ENCODE results near the gene SERPINB2.
"Not testable (repeated sequence)": the region's sequence is repeated elsewhere in the genome, so short reads cannot be mapped to it uniquely, and the experiment has no call there.

Gene SERPINB2

DNA sequence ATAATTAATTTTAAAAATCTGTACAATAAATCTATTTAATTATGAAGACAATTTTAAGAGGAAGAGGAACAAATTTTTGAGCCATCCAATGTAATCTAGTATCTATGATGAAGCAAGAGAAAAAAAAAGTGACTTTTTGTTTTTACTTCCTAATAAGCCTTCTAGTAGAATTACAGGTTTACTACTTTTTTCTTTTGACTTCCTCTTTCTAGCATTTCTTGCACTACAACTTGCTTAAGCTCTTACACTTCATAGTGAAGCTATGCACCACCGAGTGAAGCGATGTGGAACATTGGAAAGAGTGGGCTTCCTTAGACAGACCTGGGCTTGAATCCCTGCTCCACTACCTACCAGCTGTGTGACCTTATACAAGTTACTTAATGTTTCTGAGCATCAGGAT, 2.1 kb downstream of the SERPINB2 start:
- DNase-seq: no peak

GRCh38 chr18:63890237-63890949, 2.9 kb downstream of the SERPINB2 start:
- DNase-seq: no peak

- DNase-seq: no peak
Measured at GRCh38 chr18:63890950-63891304, 3.4 kb downstream of the SERPINB2 start.

GRCh38 chr18:63892566-63892965, 5.1 kb downstream of the SERPINB2 start:
- no peak for DNase-seq

GRCh38 chr18:63894106-63894772, 6.7 kb downstream of the SERPINB2 start:
- no peak for DNase-seq

DNA sequence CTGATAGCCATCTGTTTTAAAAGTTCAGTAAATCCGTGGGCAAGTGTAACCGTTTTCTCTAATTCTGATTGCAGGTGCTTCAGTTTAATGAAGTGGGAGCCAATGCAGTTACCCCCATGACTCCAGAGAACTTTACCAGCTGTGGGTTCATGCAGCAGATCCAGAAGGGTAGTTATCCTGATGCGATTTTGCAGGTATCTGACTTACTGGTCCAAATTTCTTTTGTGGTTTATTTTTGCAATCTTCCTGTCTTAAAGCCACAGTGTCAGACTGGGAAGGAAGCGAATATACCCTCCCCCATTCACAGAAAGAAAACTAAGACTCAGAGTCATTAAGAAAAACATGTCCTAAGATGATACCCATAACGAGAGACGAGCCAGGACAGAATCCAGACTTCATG, 7.7 kb downstream of the SERPINB2 start:
- DNase-seq: no peak

DNA sequence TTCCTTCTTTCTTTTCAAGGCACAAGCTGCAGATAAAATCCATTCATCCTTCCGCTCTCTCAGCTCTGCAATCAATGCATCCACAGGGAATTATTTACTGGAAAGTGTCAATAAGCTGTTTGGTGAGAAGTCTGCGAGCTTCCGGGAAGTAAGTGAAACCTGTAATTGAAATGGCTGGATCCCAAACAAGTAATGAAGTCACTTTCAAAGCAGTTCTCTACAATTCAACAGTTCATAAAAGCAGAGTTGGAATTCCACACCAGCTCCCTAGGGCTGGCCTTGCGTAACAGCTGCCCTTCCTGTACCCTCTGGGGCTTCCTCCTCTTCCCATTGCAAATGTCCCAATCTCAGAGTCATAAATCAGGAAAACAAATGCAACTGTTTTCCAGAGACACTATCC, 9.6 kb downstream of the SERPINB2 start:
- DNase-seq: no peak

- DNase-seq: no peak
Measured at GRCh38 chr18:63899206-63899605, 11.7 kb downstream of the SERPINB2 start.

DNA sequence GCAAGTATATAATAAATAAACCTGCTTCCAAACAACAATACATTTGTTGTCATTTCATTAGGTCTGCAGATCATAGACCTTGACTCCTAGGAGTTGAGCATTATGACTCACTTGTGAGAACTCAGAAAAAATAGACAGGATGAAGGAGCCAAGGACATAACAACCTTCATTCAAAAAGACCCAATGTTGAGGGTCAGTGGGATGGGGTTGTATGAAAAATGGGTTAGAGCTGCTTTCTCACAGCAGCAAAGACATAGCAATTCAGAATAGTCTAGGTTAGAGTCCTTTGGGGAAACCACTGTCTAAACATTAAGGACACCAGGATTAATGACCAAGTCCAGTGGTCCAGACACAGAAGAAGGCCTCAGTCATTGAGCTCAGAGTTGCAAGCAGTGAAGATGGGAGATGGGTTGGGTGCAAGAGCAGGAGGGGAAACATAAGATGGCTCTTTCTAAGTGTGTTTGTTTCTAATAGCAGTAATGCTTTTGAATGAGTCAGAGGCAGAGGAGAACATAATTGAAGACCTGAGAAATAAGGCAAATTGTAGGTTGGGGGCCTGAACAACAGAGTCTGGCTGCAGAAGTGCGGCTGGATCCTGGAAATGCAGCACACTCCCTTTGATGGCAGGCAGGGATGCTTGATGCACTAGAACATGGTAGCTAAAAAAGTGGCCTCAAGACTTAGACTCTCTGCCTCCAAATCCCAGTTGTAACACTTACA, 16.5 kb downstream of the SERPINB2 start:
- no peak for DNase-seq

DNA sequence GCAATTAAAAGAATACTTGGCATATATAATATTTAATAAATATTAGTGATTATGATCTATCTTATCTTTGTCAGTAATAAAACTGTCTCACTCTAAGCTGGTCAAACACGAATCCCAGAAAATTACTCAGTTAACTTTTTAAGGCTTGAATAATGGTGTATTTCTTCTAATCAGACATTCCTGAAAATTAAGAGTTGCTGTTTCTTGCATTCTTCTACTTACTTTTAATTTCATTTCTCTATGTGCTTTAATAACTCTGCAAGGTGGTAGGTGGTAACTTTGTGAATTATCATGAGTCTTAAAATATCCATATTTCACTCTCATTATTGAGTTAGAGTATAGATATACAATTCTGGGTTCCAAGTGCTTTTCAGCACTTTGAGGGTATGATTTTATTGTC, 17.2 kb downstream of the SERPINB2 start:
- no peak for DNase-seq

DNA sequence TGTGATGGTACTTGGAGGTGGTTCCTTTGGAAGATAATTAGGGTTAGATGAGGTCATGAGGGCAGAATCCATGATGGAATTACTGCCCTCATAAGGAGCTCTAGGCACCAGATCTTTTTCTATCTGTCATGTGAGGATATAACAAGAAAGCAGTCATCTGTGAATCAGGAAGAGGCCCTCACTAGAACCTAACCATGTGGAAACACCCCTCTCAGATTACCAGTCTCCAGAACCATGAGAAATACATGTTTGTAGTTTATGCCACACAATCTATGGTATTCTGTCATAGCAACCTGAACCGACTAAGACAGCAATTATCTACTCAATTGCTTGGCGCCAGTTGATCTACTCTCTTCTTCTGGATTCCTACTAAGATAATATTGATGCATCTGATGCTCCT, 17.9 kb downstream of the SERPINB2 start:
- no peak for DNase-seq

DNA sequence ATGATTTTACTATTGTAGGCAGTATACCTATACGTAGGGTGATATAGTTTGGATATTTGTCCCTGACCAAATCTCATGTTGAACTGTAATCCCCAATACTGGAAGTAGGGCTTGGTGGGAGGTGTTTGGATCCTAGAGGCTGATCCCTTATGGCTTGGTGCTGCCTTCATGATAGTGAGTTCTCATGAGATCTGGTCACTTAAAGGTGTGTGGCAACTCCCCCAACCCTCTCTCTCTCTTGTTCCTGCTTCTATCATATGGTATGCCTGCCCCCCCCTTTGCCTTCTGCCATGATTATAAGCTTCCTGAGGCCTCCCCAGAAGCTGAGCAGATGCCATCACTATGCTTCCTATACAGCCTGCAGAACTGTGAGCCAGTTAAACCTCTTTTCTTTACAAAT, 18.6 kb downstream of the SERPINB2 start:
- DNase-seq: no peak

- no peak for DNase-seq
Measured at GRCh38 chr18:63907664-63908063, 20.2 kb downstream of the SERPINB2 start, which contains the start of gene SERPINB10. TSS of gene SERPINB10 (plus strand) at chr18:63907958. CDS start at chr18:63915511, 7,553 bp downstream.

- DNase-seq: no peak
Measured at GRCh38 chr18:63908858-63909257, 21.4 kb downstream of the SERPINB2 start.

DNA sequence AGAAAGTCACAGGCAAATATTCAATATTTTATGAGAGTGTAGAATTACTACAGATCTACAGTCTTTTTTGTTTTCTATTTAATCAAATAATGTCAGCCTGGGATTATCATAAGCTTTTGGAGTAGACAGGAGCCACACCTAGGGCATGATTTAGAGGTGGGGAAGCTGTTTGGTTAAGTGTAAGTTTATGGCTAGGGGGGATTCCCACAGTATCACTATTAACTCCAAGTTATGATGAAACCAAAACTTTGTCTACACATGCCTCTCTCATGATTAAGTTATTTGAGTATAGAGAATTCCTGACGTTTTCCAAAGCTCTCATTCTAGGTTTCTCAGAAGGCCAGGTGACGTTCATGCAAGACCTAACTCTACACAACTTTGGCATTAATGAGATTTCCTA, 22.4 kb downstream of the SERPINB2 start:
- DNase-seq: no peak

GRCh38 chr18:63917817-63918216, 30.3 kb downstream of the SERPINB2 start:
- DNase-seq: no peak

- DNase-seq: no peak
Measured at GRCh38 chr18:63922049-63922448, 34.5 kb downstream of the SERPINB2 start.

GRCh38 chr18:63924551-63924950, 37.0 kb downstream of the SERPINB2 start:
- DNase-seq: no peak

- no peak for DNase-seq
Measured at GRCh38 chr18:63928331-63928730, 40.8 kb downstream of the SERPINB2 start.

DNA sequence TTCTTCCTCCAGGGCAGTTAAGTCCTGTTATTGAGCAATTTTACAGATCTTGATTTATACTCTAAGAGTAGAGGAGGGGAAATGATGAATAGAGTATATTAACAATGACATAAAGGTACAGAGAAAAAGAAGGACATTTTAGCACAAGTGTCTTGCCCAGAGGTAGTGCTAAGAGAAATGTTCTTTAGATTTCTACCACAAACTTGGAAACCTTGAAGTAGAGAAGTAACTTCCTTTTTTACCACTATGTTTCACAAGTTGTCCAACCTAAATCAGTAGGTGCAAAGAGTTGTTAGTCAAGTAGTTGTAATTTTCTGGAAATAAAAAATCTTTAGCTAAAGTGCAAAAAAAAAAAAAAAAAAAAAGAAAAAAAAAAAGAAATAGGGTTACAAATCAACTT, 41.9 kb downstream of the SERPINB2 start:
- not testable (repeated sequence) for DNase-seq

DNA sequence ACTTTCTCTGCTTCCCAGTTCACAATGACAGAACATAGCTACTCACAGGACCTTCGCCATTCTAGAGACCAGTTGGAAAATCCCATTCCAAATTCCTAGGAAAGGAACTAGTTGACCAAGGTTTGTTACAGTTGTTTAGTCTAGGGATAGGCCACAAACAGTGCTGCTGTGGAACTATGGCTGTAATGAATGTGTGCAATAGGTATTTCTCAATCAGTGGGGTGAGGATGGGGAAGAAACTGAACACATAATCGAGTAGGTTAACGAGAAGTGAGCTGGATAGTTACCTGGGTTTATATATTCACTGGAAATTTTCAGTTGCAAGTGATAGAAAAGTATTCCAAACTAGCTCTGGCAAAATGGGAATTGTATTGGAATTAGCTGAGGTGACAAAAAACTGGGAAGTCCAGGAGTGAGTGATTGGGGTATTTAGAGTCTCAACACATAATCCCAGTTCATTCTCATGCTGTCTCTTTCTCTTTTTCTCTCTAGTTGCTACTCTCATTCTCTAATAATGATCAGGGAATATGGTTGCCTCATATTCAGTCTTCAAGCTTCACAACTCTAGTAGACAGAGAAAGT, 43.4 kb downstream of the SERPINB2 start:
- DNase-seq: no peak

GRCh38 chr18:63936156-63936931, 48.8 kb downstream of the SERPINB2 start:
- DNase-seq: peak; percentile 69 to 74

DNA sequence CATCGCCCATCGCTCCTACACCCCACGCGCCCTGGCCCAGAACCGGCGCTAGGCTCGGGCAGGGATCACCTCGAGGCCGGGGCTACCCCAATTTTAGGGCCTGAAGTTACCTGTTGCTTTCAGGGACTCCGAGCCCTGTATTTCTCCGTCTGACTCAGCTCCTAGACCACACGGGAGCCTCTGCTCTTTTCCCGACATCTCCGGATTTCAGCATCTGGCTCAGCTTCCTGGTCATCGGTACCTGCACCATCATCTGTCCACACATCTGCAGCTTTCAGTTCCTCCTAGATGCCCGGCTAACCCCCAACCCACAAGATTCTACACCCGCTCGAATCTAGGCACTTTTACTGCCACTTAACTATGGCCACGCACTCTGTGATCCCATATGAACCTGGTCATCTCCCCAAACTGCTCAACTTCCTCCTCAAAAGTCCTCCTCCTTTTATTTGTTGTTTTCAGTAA, 49.5 kb downstream of the SERPINB2 start:
- DNase-seq: no peak

Measured in CD4-positive, alpha-beta T cell treated with Interferon alpha-2 for 1 hour (primary cell).